Hepatocyte (in vitro differentiated cells): Measurements from ENCODE around the gene FRAS1. TPM values are rescaled to one million over a fixed set of nuclear protein-coding genes. Genes with fewer than 3 reads are reported as not detected.

Source experiments
- DNase-seq: peaks from one replicate; pipeline ENCODE4 v3.0.0-alpha.2; 2016; ENCODE audit warnings: low spot score
- H2AFZ ChIP-seq: fragments of 200-600 bp; sonication (generic); 2 replicates; pipeline ENCODE4 v1.6.0; 2016; ENCODE audit warnings: antibody characterized with exemption, mild to moderate bottlenecking
- H3K27ac ChIP-seq: fragments of 200-600 bp; sonication (generic); 2 replicates; pipeline ENCODE4 v1.5.1; 2016; ENCODE audit warnings: mild to moderate bottlenecking
- H3K27me3 ChIP-seq: fragments of 200-600 bp; sonication (generic); 2 replicates; pipeline ENCODE4 v1.6.1; 2016
- H3K36me3 ChIP-seq: fragments of 200-600 bp; sonication (generic); replicated peaks from 2 replicates; pipeline ENCODE4 v1.5.1; 2016; ENCODE audit warnings: low read depth; ENCODE audit not compliant: insufficient read depth
- H3K4me1 ChIP-seq: fragments of 200-600 bp; sonication (generic); 2 replicates; pipeline ENCODE4 v1.5.1; 2016; ENCODE audit warnings: mild to moderate bottlenecking, moderate library complexity; ENCODE audit not compliant: insufficient read depth
- H3K4me2 ChIP-seq: fragments of 200-600 bp; sonication (generic); 2 replicates; pipeline ENCODE4 v1.6.0; 2016
- H3K4me3 ChIP-seq: fragments of 200-600 bp; sonication (generic); 2 replicates; pipeline ENCODE4 v1.5.1; 2016; ENCODE audit warnings: mild to moderate bottlenecking
- H3K79me2 ChIP-seq: fragments of 200-600 bp; sonication (generic); 2 replicates; pipeline ENCODE4 v1.6.0; 2017; ENCODE audit warnings: mild to moderate bottlenecking
- H3K9me2 ChIP-seq: fragments of 200-600 bp; sonication (generic); replicated peaks from 2 replicates; pipeline ENCODE4 v1.6.0; 2017; ENCODE audit warnings: mild to moderate bottlenecking; ENCODE audit not compliant: insufficient read depth
- H3K9me3 ChIP-seq: fragments of 200-600 bp; sonication (generic); 2 replicates; pipeline ENCODE4 v1.5.1; 2016; ENCODE audit warnings: low read depth, mild to moderate bottlenecking
- H4K20me1 ChIP-seq: fragments of 200-600 bp; sonication (generic); 2 replicates; pipeline ENCODE4 v1.6.0; 2016; ENCODE audit warnings: mild to moderate bottlenecking; ENCODE audit not compliant: insufficient read depth, poor library complexity, severe bottlenecking
- CTCF ChIP-seq: fragments of 200-600 bp; sonication (generic); IDR thresholded peaks from 2 replicates; pipeline ENCODE4 v1.5.1; 2016; ENCODE audit warnings: antibody characterized with exemption, mild to moderate bottlenecking; ENCODE audit not compliant: poor library complexity
- EZH2 ChIP-seq: fragments of 200-600 bp; sonication (generic); IDR thresholded peaks from 2 replicates; pipeline ENCODE4 v1.6.1; 2016; ENCODE audit warnings: antibody characterized with exemption, mild to moderate bottlenecking, borderline replicate concordance
- EZH2phosphoT487 ChIP-seq: fragments of 200-600 bp; sonication (generic); IDR thresholded peaks from one replicate; pipeline ENCODE4 v1.6.1; 2018; ENCODE audit warnings: antibody characterized with exemption, mild to moderate bottlenecking, low read depth, moderate library complexity; ENCODE audit not compliant: unreplicated experiment, severe bottlenecking
- WGBS: methylation state at CpG from one replicate; pipeline ENCODE4 v1.1.6; 2016; ENCODE audit warnings: low lambda C conversion rate; ENCODE audit errors: missing lambda C conversion rate; 5-methylcytosine and 5-hydroxymethylcytosine counted together
- polyA plus RNA-seq: library from polyadenylated mRNA; unstranded; fragments of >200 nt; fragmentation: Nextera tagmentation; extraction: Ambion mirVana; gene quantifications from 2 replicates; pipeline ENCODE4 v1.2.1, GENCODE V29; 2016
- total RNA-seq: library from RNA; depleted of rRNA; stranded (reverse); fragments of >200 nt; gene quantifications from 2 replicates; pipeline ENCODE4 v1.2.3, GENCODE V29; 2014

The FRAS1 gene
- total and polyA plus RNA-seq, 2 experiments from 2014 or later, result 9.3 to 38.5 TPM

- TF ChIP-seq EZH2, result no peak
- no peak for TF ChIP-seq CTCF
- TF ChIP-seq EZH2phosphoT487, result no peak
- 96% methylated on average over 1 of the region's 1 CpG for WGBS
- H3K4me2 ChIP-seq, result no peak overlapping the region
- H3K27me3 ChIP-seq, result no peaks in the 10 kb centered on the region
- no peak overlapping the region for H2AFZ ChIP-seq
- H4K20me1 ChIP-seq, result no peaks in the 10 kb centered on the region
- no peaks in the 10 kb centered on the region for H3K36me3 ChIP-seq
- DNase-seq, result no peak
- no peaks in the 10 kb centered on the region for H3K9me2 ChIP-seq
- H3K4me1 ChIP-seq, result no peaks in the 10 kb centered on the region
- no peaks in the 10 kb centered on the region for H3K9me3 ChIP-seq
- H3K27ac ChIP-seq, result no peak overlapping the region
- H3K4me3 ChIP-seq, result no peak overlapping the region
- H3K79me2 ChIP-seq, result peaks cover 13% of the 10 kb centered on the region
Measured at GRCh38 chr4:78068481-78068880, 11.4 kb downstream of the FRAS1 start.

GRCh38 chr4:78069319-78069718 is 12.2 kb downstream of the FRAS1 start:
- Histone ChIP-seq H4K20me1 (no peaks in the 10 kb centered on the region), H3K79me2 (peaks cover 9% of the 10 kb centered on the region), H3K4me2 (no peak overlapping the region), H3K27ac (no peak overlapping the region), H3K27me3 (no peaks in the 10 kb centered on the region), H3K4me3 (no peak overlapping the region), H3K9me3 (no peaks in the 10 kb centered on the region), H2AFZ (no peak overlapping the region), H3K9me2 (no peaks in the 10 kb centered on the region), H3K36me3 (no peaks in the 10 kb centered on the region), H3K4me1 (no peaks in the 10 kb centered on the region)
- WGBS, result 80% methylated on average over 4 of the region's 4 CpGs
- DNase-seq, result no peak
- TF ChIP-seq EZH2 (no peak), CTCF (no peak), EZH2phosphoT487 (no peak)

- Histone ChIP-seq H3K4me2 (no peak overlapping the region), H3K4me3 (no peak overlapping the region), H3K4me1 (no peaks in the 10 kb centered on the region), H3K36me3 (no peaks in the 10 kb centered on the region), H3K9me2 (no peaks in the 10 kb centered on the region), H2AFZ (no peak overlapping the region), H4K20me1 (no peaks in the 10 kb centered on the region), H3K79me2 (peaks cover 4% of the 10 kb centered on the region), H3K9me3 (no peaks in the 10 kb centered on the region), H3K27ac (no peak overlapping the region), H3K27me3 (no peaks in the 10 kb centered on the region)
- TF ChIP-seq EZH2phosphoT487 (no peak), EZH2 (no peak), CTCF (no peak)
- no peak for DNase-seq
- WGBS, result 95% methylated on average over 3 of the region's 3 CpGs
Measured at GRCh38 chr4:78069859-78070258, 12.7 kb downstream of the FRAS1 start.

- Histone ChIP-seq H4K20me1 (no peaks in the 10 kb centered on the region), H3K79me2 (peaks cover 3% of the 10 kb centered on the region), H3K9me3 (no peaks in the 10 kb centered on the region), H2AFZ (no peak overlapping the region), H3K27me3 (no peaks in the 10 kb centered on the region), H3K4me3 (no peak overlapping the region), H3K9me2 (no peaks in the 10 kb centered on the region), H3K4me1 (no peaks in the 10 kb centered on the region), H3K36me3 (no peaks in the 10 kb centered on the region), H3K27ac (no peak overlapping the region), H3K4me2 (no peak overlapping the region)
- no peak for DNase-seq
- WGBS, result 97% methylated on average over 2 of the region's 2 CpGs
- TF ChIP-seq CTCF (no peak), EZH2 (no peak), EZH2phosphoT487 (no peak)
Measured at GRCh38 chr4:78070731-78071282, 13.7 kb downstream of the FRAS1 start.
